ENCODE results near the gene RNF187. TPM values are rescaled to one million over a fixed set of nuclear protein-coding genes. Genes with fewer than 3 reads are reported as not detected.

RNF187 gene
- total RNA-seq, 1 donor from 2014 or later: 156 TPM

GRCh38 chr1:228452194-228453021 is 34.8 kb upstream of the RNF187 start:
- Mint-ChIP-seq H3K4me1 (ENCODE audit: unreplicated experiment) (peaks cover 21% of the 10 kb centered on the region), H3K4me3 (ENCODE audit: unreplicated experiment) (no peak overlapping the region), H3K36me3 (ENCODE audit: unreplicated experiment) (peaks cover 9% of the 10 kb centered on the region), H3K27me3 (ENCODE audit: unreplicated experiment) (peaks cover 11% of the 10 kb centered on the region), H3K27ac (ENCODE audit: unreplicated experiment) (no peak overlapping the region), H3K9me3 (ENCODE audit: unreplicated experiment) (no peaks in the 10 kb centered on the region)
- DNase-seq (ENCODE audit: extremely low spot score, unreplicated experiment): no peak
- TF ChIP-seq CTCF (IDR thresholded peaks at IDR 0.05): no peak

GRCh38 chr1:228453022-228453560 is 34.1 kb upstream of the RNF187 start:
- TF ChIP-seq CTCF (IDR thresholded peaks at IDR 0.05): no peak

GRCh38 chr1:228453614-228454013 is 33.6 kb upstream of the RNF187 start:
- no peak overlapping the region for H3K27ac Mint-ChIP-seq (ENCODE audit: unreplicated experiment)
- no peaks in the 10 kb centered on the region for H3K27me3 Mint-ChIP-seq (ENCODE audit: unreplicated experiment)
- no peak for TF ChIP-seq CTCF (IDR thresholded peaks at IDR 0.05)
- peaks cover 9% of the 10 kb centered on the region for H3K36me3 Mint-ChIP-seq (ENCODE audit: unreplicated experiment)
- H3K9me3 Mint-ChIP-seq (ENCODE audit: unreplicated experiment): no peaks in the 10 kb centered on the region
- no peak for DNase-seq (ENCODE audit: extremely low spot score, unreplicated experiment)
- H3K4me3 Mint-ChIP-seq (ENCODE audit: unreplicated experiment): no peak overlapping the region
- peaks cover 26% of the 10 kb centered on the region for H3K4me1 Mint-ChIP-seq (ENCODE audit: unreplicated experiment)

More at GRCh38 chr1:228453022-228453560, 34.1 kb upstream of the RNF187 start:
- H3K36me3 Mint-ChIP-seq (ENCODE audit: unreplicated experiment): peaks cover 9% of the 10 kb centered on the region
- H3K9me3 Mint-ChIP-seq (ENCODE audit: unreplicated experiment): no peaks in the 10 kb centered on the region
- H3K27me3 Mint-ChIP-seq (ENCODE audit: unreplicated experiment): peaks cover 4% of the 10 kb centered on the region
- H3K27ac Mint-ChIP-seq (ENCODE audit: unreplicated experiment): no peak overlapping the region
- peaks cover 23% of the 10 kb centered on the region for H3K4me1 Mint-ChIP-seq (ENCODE audit: unreplicated experiment)
- DNase-seq (ENCODE audit: extremely low spot score, unreplicated experiment): no peak
- no peak overlapping the region for H3K4me3 Mint-ChIP-seq (ENCODE audit: unreplicated experiment)

- peaks cover 9% of the 10 kb centered on the region for H3K36me3 Mint-ChIP-seq (ENCODE audit: unreplicated experiment)
- no peak for TF ChIP-seq CTCF (IDR thresholded peaks at IDR 0.05)
- H3K4me3 Mint-ChIP-seq (ENCODE audit: unreplicated experiment): no peak overlapping the region
- H3K27ac Mint-ChIP-seq (ENCODE audit: unreplicated experiment): no peak overlapping the region
- no peaks in the 10 kb centered on the region for H3K27me3 Mint-ChIP-seq (ENCODE audit: unreplicated experiment)
- H3K9me3 Mint-ChIP-seq (ENCODE audit: unreplicated experiment): no peaks in the 10 kb centered on the region
- peaks cover 28% of the 10 kb centered on the region for H3K4me1 Mint-ChIP-seq (ENCODE audit: unreplicated experiment)
- DNase-seq (ENCODE audit: extremely low spot score, unreplicated experiment): no peak
Measured at GRCh38 chr1:228454238-228454637, 32.9 kb upstream of the RNF187 start.

GRCh38 chr1:228455715-228456114 is 31.5 kb upstream of the RNF187 start:
- Mint-ChIP-seq H3K4me3 (ENCODE audit: unreplicated experiment) (peak overlapping the region; percentile 22), H3K27ac (ENCODE audit: unreplicated experiment) (no peak overlapping the region), H3K4me1 (ENCODE audit: unreplicated experiment) (peaks cover 31% of the 10 kb centered on the region), H3K36me3 (ENCODE audit: unreplicated experiment) (peaks cover 9% of the 10 kb centered on the region), H3K27me3 (ENCODE audit: unreplicated experiment) (peaks cover 2% of the 10 kb centered on the region), H3K9me3 (ENCODE audit: unreplicated experiment) (no peaks in the 10 kb centered on the region)
- DNase-seq (ENCODE audit: extremely low spot score, unreplicated experiment): no peak
- TF ChIP-seq CTCF (IDR thresholded peaks at IDR 0.05): peak; percentile 57
